Left forelimb (tissue), 1 donor: ENCODE data around the gene LGR5.
"Not testable (repeated sequence)": the region's sequence is repeated elsewhere in the genome, so short reads cannot be mapped to it uniquely, and the experiment has no call there.

Experiments used
- DNase-seq: peaks from one replicate; pipeline ENCODE4 v3.0.0-alpha.2; 2018; ENCODE audit warnings: low spot score

Gene LGR5

DNA sequence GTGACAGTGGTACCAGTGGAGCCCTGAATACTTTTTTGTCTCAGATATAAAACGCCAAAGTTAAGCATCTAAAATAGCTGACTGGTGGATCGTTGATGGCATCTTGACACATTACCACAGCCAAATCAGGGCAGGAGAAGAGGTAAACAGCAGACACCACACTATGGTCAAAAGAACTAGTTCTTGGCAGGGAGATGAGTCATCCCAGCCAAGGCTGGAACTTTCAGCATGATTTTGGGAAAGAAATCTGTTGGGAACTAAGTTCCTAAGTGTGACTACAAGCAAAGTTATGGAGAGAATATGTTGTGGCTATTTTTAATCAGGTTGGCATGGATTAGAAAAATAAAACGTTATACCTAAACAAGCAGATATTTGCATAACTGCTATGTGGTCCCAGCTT is 36.9 kb downstream of the LGR5 start:
- no peak for DNase-seq

- no peak for DNase-seq
Measured at GRCh38 chr12:71477609-71478008, 38.0 kb downstream of the LGR5 start.

GRCh38 chr12:71478270-71478669 is 38.7 kb downstream of the LGR5 start:
- no peak for DNase-seq

- DNase-seq = no peak
Measured at GRCh38 chr12:71484272-71484905, 44.8 kb downstream of the LGR5 start.

GRCh38 chr12:71490844-71491243 is 51.2 kb downstream of the LGR5 start:
- DNase-seq = not testable (repeated sequence)

- no peak for DNase-seq
Measured at GRCh38 chr12:71492604-71493003, 53.0 kb downstream of the LGR5 start.

- no peak for DNase-seq
Measured at GRCh38 chr12:71499834-71500233, 60.2 kb downstream of the LGR5 start.

DNA sequence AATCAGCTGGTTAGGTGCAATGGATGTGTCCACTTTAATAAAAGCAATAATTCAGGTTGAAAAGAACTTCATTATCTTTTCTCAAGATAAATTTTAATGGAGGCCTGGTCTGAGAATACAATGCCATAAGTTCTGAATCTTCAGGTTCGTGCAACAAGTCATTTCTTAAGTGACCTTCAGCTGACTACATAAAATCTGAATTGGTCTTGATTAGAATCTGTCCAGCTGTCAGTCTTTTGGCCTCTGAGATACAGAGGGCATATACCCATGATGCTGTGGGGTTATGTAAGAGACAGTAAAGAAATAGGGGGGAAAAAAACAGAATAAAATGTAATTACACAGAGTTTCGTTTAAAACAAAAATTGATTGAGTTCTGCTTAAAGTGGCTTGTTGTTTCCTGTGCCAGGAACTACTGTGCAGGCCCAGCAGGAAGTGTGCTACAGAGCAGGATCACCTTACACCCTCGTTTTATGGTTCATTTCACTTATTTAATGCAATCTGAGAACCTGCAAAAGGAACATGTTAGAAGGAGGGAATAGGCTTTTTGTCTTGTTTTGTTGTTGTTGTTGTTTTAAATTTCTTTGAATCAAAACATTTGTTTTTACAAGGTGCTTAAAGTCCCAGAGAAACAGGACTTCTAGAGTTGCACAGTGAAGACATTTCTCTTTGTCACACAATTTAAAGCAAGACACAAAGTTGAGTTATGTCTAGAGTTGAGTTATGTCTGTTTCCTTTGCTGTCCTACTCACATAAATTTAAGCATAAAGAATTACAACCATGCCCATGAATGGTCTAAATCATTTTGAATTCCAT is 64.2 kb downstream of the LGR5 start:
- no peak for DNase-seq

- DNase-seq = no peak
Measured at GRCh38 chr12:71504476-71504875, 64.9 kb downstream of the LGR5 start.

DNA sequence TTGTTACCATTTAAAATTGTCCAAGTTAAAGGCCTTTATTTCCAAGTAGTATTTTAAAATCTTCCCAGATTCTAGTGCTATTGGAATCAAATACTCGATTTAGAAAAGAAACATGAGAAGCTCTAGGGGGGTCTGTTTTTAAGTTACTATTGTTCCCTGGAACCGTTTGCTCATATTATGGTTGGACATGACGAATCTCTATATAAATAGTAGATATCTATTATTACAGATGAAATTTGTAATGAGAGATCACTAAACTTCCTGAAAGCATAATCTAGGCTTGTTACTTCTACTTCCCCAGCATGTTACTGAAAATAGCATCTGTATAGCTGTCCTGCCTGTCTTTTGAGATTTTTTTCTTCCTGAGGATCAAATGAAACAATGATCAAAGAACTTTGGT is 70.1 kb downstream of the LGR5 start:
- DNase-seq = no peak

DNA sequence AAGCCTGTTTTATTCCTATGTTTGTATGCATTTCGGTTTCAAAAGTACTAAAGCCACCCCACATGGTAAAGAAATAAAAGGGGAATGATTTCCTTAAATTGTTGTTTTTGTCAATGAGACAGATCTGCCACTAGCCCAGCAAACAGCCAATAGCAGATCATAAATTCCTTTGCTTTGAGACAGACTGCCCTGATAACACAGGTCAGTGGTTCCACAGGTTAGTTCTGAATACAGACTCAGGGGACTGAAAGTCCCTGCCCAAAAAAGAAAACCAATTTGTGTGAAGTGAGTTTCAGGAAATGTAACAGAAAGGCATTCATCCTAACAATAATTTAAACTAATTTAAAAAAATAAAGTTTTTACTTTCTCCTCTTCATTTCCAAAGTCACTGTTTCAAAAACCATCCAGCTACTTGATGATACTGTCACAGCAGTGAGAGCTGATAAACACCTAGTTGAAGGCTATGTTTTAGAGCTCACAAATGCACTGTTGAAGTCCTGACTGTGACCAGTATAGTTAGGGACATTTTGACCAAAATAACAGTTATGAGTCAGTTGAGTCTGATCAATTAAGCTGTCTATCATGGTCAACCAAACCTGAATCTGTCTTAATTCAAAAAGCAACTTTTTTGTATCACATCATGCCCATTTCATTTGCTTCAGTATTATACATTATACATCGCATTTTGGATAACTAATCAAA is 77.7 kb downstream of the LGR5 start:
- no peak for DNase-seq

DNA sequence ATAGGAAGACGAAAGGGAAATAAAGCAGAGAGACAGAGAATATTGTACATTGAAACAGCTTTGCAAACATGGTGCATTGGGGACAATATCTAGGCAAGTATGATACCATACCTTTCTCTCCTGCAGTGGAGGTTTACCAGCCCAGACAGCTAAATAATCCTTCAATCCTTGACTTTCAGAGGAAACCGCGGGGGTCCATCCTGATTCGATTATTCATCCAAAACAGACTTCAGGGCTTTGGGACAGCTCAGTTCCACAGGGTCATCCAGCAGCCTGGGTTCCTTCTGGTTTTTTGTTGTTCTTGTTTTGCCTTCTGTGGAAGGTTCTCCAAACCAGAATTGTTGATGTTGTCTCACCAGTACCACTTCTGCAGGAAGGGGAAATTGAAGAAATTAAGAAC is 81.5 kb downstream of the LGR5 start:
- DNase-seq = no peak

DNA sequence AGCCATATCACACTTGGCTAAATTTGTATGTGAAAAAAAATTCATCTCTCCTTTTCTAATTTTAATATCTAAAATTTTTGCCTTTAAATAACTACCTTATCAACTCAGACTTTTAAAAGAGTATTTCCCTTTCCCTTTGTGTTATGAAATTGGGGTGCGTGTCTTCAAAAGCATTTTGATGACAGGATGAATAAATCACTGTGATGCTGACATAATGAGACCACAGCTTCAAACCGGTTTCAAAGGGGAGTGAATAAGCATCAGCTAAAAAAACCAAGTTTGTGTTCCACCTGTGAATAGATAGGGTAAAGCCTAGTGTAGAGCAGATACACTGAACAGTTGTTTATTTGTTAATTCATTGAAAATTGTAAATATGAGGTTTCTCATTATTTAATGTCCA is 85.0 kb downstream of the LGR5 start:
- no peak for DNase-seq

- no peak for DNase-seq
Measured at GRCh38 chr12:71533703-71534102, 94.1 kb downstream of the LGR5 start.

DNA sequence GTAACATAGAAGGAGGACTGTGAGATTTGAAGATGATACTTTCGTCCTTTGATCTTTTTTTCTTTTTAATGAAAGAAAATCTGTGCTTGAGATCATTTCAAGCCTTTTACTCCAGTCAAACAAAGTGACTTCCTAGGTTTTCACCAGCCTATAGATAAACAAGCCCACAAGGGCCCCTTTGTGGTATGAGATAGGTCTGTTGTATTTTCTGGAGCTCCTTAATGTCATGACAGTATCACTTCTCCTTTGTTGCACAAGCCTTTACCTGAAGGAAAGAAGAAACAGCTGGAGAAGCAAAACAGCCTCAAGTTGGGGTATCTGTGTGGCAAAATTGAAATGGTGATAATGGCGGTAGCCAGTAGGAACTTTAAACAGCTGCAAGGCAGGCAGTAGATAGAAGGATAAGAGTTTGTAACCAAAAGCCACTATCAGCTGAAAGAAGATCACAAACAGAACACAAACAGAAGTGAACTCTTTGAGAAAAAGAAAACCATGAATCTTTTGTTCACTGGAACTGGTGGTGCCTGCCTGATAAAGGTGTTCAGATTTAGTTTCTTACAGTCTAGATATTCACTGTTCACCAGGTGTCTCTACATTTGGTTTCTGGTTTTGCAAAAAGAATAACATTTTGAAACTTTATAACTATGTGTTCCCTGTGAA is 96.8 kb downstream of the LGR5 start:
- DNase-seq = no peak

DNA sequence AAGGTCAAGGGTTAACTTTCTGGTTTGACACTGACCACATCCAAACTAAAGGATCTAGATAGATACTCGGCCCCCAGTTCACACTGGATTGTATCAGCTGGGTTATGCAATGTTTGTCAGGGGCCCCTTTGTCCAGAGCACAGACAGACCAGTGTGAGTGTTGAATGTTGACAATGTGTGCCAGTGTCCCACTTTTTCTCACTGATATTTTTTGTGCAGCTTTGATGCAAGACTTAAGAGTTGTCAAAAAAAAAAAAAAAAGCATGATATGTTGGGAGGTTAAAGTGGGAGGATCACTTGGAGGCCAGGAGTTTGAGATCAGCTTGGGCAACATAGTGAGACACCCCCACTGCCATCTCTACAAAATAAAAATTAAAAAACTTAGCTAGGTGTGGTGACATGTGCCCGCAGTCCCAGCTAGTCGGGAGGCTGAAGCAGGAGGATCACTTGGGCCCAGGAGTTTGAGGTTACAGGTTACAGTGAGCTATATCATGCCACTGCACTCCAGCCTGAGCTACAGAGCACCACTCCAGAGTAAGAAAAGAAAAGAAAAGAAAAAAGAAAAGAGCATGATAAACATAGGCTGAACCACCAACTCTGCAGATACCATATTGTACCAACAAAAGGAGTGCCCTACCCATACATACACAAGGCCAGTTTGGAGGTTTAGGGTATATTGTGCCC is 97.5 kb downstream of the LGR5 start:
- no peak for DNase-seq

DNA sequence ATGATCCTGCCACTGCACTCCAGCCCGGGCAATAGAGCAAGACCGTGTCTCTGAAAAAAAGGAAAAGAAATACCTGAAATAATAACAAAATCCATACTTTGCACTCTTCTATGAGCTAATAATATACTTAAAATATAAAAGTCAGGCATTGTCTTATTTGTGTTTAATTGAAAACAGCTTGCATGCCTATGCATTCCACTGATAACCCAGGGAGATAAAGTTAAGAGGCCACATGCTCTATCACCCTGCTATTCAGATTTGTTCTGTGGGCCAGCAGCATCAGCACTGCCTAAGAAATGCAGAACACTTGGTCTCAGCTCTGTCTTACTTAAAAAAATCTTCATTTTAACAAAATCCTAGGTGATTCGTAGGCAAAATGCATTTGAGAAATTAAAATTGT is 99.2 kb downstream of the LGR5 start:
- no peak for DNase-seq

- DNase-seq = no peak
Measured at GRCh38 chr12:71541583-71541982, 102.0 kb downstream of the LGR5 start.

- no peak for DNase-seq
Measured at GRCh38 chr12:71546322-71546861, 106.8 kb downstream of the LGR5 start.

GRCh38 chr12:71548893-71549292 is 109.3 kb downstream of the LGR5 start:
- no peak for DNase-seq

- DNase-seq = no peak
Measured at GRCh38 chr12:71551529-71551928, 111.9 kb downstream of the LGR5 start.
